CD1c-positive myeloid dendritic cell (primary cell): Measurements from ENCODE around the gene FAM228A.
"Not testable (repeated sequence)": the region's sequence is repeated elsewhere in the genome, so short reads cannot be mapped to it uniquely, and the experiment has no call there.

Experiments
- DNase-seq: peaks from one replicate; pipeline ENCODE4 v3.0.0-alpha.2; 2016; ENCODE audit errors: extremely low spot score

Gene FAM228A

DNA sequence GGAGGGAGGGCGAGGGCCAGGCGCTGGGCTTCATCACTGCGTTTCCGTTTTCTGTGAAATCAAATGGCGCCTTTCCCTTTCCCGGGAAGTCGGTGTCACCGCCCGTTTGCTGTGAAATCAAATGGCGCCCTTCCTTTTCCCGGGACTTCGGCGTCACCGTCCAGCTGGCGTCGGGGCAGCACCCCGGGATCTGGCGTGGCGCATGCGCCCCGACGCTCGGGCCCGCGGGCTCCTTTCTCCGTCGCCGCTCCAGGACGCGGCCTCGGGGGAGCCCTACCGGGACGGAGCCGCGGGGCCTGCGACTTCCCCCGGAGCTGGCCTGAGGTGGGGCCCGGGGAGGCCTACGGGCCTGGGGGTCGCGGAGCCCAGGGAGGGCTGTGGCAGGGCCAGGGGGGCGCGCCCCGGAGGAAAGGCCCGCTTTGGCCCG lies at the start of gene FAM228A:
Gene FAM228A (plus strand): TSS at position 203 of the 427 bp plus-strand sequence. CDS start 428 bp downstream, outside the sequence.
- DNase-seq: no peak

DNA sequence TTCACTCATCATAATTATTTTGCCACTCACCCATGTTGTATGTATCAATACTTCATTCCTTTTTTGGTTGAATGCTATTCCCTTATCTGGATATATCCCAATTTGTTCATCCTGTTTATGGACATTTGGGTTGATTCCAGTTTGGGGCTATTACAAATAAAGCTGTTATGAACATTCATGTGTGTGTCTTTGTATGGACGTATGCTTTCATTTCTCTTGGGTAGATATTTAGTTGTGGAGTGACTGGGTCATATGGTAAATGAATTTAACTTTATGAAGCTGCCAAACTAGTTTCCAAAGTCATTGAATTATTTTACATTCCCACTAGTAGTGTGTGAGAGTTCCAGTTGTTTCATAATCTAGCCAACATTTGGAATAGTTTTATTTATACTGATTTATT lies 48.9 kb upstream of the FAM228A start:
- no peak for DNase-seq

DNA sequence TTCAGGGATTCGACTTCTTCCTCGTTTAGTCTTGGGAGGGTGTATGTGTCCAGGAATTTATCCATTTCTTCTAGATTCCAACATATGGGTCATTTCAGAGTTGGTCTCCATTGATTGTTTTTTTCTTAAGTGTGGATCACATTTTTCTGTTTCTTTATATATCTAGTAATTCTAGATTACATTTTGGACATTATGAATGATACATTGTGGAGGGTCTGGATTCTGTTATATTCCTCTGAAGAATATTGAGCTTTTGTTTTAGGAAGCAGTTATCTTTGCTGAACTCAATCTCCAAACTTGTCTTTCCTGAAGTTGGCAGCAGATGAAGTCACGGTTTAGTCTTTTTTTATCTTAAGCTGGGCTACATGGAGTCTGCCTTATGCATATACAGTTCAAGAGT lies 42.3 kb upstream of the FAM228A start:
- no peak for DNase-seq

DNA sequence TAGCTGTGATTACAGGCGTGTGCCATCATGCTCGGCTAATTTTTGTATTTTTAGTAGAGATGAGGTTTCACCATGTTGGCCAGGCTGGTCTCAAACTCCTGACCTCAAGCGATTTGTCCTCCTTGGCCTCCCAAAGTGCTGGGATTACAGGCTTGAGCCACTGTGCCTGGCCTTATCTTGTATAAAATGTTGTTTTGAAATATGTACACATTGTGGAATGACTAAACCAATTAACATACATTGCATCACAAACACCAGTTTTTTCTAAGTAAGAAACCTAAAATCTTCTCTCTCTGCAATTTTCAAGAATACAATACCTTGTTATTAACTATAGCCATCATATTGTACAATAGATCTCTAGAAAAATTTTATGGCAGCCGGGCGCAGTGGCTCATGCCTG lies 34.5 kb upstream of the FAM228A start:
- DNase-seq: not testable (repeated sequence)

DNA sequence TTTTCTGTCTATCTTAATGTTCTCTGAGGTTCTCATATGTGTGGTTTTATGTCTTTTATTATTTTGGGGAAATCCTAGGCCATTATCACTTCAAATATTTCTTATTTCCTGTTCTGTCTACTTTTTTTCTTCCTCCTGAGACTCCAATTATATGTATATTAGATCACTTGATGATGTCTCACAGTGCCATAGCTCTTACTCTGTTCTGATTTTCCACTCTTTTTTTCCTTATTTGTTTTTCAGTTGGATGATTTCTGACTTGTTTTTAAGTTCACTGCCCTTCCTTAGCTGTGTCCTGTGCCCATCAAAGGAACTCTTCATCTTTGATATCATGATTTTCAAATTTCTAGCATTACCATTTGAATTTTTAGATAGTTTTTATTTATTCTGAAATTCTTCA lies 27.5 kb upstream of the FAM228A start:
- DNase-seq: no peak

DNA sequence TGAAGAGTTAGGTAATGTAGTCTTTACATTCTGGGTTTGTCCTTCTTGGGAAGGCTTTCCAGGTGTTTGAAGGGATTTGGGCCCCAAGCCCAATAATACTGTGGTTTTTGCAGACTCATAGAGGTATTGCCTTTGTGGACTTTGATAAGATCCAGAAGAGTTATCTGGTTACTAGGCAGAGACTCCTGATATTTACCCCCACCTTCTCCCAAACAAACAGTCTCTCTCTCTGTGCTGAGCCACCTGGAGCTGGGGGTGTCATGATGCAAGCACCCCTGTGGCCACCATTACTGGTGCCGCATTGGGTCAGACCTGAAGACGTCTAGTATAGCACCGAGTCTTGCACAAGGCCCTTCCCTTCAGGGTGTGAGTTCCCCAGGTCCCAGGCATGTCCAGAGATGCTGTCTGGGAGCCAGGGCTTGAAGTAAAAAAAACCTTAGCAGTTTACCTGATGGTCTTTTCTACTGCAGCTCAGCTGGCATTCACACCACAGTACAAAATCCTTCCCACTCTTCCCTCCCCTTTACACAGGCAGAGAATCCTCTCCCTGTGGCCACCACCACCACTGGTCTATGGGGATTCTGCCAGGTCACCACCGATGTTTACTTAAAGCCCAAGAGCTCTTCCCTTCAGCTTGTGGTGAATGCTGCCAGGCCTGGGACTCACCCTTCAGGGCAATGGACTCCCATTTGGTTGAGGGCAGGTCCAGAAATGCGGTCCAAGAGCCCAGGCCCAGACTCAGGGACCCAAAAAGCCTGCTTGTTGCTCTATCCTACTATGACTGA lies 22.2 kb upstream of the FAM228A start:
- DNase-seq: no peak

DNA sequence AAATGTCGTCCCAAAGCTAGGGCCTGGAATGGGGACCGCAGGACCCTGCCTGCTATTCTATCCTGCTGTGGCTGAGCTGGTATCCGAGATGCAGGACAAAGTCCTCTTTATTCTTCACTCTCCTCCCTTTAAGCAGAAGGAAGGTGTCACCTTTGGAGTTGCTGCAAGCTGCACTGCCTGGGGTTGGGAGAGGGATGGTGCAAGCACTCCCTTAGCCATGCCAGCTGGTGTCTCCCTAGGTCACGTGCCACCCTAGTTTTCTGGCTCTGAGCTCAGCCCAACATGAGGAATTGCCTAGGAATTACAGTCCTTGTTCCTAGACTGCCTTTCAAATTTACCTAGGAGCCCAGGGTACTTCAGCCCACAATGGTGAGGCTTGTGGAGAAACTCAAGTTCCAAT lies 21.4 kb upstream of the FAM228A start:
- DNase-seq: no peak

DNA sequence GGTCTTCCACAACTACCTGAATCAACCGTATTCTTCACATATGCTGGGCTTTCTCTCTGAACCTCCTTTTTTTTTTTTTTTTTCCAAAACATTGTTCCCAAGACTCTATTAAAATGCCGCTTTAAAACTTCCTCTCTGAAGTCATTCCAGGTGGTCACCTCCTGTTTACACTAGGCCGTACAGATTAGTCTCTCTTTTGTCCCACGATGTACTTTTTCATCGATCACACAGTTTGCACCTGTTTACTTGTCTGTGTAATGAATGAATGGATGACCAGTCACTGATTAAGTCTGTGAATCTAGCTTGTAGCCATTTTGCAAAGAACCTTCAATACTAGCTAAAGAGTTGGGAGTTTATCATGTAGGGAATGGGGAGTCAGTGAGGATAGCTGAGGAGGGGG lies 16.7 kb upstream of the FAM228A start:
- no peak for DNase-seq

DNA sequence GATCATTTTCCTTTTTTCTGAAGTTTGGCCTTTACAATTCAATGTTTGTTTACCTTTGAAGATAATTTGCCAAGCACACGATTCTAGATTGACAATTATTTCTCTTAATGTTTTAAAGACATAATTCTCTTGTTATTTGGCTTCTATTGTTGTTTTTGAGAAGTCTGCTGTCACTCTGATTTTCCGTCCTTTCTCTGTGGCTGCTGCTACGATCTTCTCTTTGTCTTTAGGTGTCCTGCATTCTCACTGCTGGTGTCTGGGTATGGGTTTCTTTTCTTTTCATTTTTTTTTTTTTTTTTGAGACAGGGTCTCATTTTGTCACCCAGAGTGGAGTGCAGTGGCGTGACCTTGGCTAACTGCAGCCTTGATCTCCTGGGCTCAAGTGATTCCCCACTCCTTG lies 15.1 kb upstream of the FAM228A start:
- no peak for DNase-seq

DNA sequence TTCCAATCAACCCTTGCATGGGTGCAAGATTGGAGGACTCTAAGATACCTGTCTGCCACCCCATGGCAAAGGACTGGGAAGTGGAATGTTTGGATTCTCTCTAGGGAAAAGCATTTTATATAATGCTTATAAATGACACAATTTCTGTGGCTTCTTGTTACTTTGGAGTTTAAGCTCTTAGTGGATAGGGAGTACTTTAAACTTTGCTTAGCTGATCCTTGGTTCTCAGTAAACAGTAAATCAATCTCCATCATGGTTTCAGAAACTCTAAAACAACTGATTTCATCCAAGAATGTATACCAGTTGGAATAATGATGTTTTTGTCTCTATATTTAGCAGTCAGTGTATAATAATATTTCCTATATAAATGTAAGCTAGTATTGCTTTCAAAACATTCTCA lies 14.1 kb upstream of the FAM228A start:
- no peak for DNase-seq

DNA sequence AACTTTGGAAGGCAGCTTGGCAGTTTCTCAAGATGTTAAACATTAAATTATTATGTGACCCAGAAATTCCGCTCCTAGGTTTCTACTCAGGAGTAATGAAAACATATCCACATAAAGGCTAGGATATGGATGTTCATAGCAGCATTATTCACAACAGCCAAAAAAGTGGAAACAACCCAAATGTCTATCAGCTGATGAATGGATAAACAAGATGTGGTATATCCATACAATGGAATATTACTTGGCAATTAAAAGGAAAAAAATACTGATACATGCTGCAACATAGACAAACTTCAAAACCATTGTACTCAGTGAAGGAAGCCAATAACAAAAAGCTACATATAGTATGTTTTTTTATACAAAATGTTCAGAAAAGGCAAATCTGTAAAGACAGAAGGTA lies 12.4 kb upstream of the FAM228A start:
- DNase-seq: no peak

DNA sequence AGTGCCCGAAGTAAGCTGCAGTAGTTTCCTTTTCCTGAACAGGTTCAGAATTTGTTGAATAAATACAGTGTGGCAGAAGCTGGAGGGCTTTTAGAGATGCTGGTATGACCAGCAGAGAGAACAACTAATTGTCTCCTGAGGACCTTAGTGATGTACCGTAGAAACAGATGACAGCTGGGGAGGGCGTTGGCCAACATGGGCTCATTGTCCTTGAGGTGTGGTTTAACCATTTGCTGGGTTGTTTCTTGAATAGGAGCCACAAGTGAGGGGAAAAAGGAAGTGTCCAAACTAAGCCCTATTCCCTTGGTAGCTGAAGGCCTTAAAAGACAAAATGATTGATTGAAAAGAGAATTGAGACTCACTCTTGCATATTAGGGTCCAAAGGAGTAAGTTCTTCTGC lies 11.7 kb upstream of the FAM228A start:
- DNase-seq: peak; percentile 8

DNA sequence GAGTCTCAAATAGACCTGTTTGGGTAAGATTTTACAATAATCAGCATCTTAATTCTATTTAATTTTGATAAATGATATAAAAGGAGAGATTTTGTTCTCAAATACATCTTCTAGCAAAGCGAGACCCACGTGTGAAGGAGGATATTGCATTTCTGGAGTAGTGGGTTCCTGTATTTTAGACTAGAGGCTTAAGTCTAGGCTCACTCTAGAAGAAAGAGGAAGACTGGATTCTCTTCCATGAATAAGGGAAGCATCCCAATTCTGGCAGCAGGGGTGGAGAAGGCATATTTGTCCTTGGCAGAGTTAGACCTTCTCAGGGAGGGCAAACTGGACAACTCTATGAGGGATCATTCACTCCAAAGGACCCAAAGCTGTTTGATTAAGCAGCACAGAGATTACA lies 11.3 kb upstream of the FAM228A start:
- peak; percentile 69 for DNase-seq

DNA sequence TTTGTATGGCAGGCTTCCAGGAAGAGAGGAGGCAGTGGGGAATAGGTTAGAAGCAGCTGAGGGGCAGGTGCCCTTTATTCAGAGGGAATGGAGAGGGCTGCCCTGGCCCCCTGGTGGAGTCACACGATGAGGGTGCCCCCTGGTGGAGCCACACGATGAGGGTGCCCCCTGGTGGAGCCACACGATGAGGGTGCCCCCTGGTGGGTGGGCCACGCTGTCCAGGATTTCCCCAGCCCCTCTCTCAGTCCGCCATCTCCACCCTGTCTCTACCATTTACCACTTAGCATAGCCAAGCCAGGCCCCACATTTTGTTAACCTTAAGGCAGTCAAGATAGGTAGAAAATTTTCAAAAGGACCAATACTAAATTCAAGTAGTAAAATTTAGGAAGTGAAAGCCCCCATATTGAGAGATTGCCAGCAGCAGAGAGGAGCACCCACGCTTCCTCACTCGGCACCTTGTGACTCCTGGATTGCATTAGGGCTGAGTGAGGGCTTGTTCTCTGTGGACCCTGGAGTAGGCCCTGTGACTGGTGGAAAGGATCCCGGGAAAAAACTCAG lies 10.4 kb upstream of the FAM228A start:
- peak; percentile 88 for DNase-seq

DNA sequence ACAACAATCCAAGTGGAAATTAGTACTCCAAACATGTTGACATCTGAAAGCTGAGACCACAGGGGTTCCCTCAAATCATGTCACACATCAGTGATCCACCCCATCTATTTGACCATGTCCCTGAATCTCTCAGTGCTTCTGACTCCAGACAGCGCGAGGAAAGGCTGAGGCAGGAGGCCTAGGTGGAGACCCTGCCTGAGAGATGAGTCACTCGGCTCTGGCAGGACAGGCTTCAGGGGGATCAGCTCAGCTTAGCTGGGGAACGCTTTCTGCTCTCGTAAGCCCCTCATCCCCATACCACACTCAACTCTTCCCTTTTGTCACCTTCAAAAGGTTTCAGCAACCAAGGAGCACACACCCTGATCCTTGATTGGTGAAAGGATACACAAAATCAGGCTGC lies 5.8 kb upstream of the FAM228A start:
- no peak for DNase-seq

DNA sequence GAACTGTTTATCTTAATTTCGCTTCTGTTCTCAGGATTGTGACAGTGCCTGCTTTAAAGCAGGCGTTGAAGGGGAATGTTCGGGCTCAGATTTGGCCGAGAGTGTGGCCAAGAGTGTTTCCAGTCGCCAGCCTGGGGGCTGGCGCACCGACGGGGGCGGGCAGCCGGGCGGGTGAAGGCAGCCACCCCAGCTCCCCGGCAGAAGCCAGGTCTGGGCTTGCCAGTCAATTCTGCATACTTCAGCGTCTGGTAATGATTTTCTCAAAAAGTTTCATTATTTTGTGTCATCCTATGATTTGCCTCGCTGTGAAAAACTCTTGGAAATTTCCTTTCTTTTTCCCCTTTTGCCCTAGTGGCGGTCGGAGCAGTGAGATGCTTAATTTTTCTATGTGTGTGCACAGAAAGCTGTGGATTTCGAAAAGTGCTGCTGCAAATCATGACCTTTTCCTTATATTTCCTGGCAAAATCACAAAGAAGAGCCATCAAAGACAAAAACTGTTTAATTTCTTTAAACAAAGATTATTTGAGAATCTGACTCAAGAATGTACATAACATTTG lies 856 bp downstream of the FAM228A start:
- DNase-seq: no peak

DNA sequence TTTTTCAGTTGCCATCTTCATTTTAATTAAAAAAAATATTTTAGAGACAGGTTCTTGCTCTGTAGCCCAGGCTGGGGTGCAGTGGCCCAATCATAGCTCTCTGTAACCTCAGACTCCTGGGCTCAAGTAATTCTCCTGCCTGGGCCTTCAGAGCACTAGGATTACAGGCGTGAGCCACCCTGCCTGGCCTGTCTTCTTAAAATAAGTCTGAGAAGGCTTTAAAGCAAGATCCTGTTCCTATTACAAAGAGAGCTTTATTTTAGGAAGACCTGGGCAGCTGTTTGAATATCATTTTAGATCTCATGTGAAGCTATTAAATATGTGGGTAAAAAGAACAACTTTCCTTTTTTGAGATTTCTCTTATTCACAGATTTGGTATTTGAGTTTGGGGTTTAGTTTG lies 1.5 kb downstream of the FAM228A start:
- no peak for DNase-seq

DNA sequence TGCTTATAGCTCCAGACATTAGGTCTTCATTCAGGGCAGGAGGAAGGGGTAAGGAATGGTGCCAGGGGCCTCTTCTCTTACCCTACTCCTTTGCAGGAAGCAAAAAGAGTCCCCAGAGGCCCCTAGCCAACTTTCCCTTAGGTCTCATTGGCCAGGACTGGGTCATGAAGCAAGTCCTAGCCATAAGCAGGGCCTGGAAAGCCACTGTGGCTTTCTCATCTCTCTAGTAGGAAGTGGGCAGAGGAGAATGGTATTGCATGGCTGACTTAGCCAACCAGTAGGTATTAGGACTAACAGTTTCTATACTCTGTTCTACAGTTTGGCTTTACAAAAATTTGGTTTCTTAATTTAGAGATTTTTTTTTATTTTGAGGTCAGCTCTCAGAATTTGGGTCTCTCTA lies 4.8 kb downstream of the FAM228A start:
- DNase-seq: no peak

DNA sequence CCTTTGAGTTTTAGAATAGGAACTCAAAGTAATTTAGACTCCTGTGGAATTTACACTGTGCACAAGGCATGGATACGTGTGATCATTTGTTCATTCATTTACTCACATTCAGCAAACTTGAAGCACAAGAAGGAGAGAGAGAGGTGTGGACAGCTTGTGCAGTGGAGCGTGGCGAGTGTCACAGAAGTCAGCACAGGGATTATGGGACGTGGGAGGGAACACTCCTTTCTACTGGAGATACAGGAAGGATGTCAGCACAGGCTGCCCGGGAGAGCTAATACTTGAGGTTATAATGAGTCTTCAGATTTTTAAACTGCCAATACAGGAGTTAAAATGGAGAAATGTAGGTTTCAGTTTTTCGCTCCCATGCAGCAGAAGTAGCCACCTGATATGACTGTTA lies 7.0 kb downstream of the FAM228A start:
- DNase-seq: no peak

DNA sequence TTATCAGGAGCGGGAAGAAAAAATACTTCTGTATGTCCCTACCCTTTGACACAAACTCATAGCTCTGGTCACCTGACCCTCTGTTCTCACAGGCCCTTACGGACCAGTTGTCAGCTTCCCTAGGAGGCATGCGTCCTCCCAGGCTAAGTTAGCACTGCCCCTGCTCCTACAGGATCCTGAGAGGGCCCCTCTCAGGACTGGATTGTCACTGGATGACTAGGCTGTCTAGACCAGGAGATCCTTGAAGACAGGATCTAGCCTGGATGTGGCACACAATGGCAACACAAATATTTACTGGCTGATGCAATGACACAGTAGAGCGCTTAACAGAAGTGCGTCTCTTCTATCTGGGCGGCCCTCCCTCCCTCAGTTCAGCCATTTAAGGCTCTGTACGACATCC lies 7.7 kb downstream of the FAM228A start:
- no peak for DNase-seq

DNA sequence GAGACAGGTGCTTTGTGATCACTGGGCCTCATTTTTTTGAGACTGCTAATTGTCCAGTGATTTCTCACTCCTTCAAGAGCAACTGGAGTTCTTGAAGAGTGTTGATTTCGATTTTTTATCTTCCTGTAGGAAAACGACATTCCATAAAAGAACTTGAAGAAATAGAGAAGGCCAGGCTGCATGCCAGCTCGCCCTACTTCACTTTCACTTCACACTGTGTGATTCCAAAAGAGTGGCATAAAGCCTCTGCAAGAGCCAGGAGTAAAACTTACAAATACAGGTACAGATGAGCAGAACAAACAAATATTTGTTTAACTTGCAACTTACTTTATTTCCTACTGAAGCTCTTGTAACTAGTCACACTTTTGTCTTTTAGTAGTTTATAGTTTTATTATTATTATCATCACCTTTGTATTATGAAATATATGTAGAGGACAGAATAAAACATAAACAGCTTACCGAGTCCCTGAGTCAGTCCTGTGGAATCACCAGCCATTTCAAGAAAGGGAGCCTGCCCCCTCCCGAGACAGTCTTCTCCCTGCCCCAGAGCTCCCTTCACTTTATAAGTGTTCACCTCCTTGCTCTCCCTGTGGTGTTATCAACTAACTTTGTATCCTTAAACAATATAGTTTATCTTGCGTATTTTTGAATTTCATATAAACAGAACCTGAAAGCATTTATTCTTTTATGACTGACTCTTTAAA lies 8.7 kb downstream of the FAM228A start:
- DNase-seq: no peak

DNA sequence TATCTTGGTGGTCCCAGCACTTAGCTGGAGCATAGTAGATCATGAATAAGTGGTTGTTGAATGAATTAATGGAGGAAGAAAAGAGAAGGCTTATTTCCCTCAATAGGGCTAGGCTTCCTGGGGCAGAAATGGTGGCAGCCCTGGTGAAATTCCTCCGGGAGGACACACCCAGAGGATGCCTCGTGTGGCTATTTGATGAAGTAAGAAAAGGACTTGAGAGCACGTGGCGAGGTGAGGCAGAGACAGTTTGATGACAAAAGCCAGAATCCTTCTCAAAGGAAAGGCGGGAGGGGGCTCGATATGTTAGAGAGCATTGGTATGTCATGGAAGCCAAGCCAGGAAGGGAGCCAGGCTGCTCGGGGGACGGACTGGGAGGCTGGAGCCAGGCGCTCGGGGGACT lies 14.7 kb downstream of the FAM228A start:
- DNase-seq: no peak

DNA sequence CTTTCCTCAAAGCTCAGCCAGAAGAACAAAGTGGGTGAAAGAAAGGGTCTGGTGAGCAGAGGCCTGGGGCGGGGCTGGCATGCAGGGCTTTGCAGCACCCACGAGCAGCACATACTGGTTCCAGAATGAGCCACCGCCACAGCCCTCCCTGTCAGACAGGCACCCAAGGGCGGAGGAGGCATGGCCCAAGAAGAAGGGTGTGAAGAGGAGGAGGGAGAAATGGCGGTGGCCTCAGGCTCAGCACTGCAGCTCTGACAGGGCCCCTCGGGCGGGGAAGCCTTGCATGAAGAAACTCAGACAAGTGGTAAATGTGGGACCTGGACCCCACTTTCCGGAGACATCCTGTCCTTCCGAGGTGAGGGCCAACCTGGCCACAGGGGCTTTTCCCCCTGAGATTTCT lies 15.7 kb downstream of the FAM228A start:
- no peak for DNase-seq
